ENCODE data around the gene TRAPPC6A.

- TF ChIP-seq CTCF (conservative IDR thresholded peaks at IDR 0.05 in 1 of 2, IDR thresholded peaks at IDR 0.05 in 1 of 2; ENCODE audit: extremely low read depth in 1 of 2, insufficient read depth in 1 of 2, low read depth in 1 of 2, low read length in 2 of 2): no peak
- TF ChIP-seq EZH2 (IDR thresholded peaks at IDR 0.05; ENCODE audit: borderline replicate concordance, low read length): no peak
Measured at GRCh38 chr19:45133661-45134060, 44.4 kb downstream of the TRAPPC6A start.
